Endothelial cell of umbilical vein (primary cell): ENCODE measurements around the gene C10orf53. TPM values are rescaled to one million over a fixed set of nuclear protein-coding genes. Genes with fewer than 3 reads are reported as not detected.

Experiments used
- BruUV-seq: library from RNA; stranded (reverse); fragments of 400-500 nt; replicated peaks from 2 replicates; lab custom pipeline; 2021; lab: Mats Ljungman, UMichigan
- CTCF ChIA-PET: fragments of 300-600, 350-600 bp; sonication (Branson Sonifier 250); formaldehyde crosslinking; loops from one replicate; lab custom pipeline; 2021; ENCODE audit warnings: antibody characterized with exemption, inconsistent platforms; lab: Charles Lee
- POLR2A ChIA-PET: fragments of 300-600, 350-600 bp; sonication (Branson Sonifier 250); formaldehyde crosslinking; loops from one replicate; lab custom pipeline; 2021; ENCODE audit warnings: antibody characterized with exemption, inconsistent platforms; lab: Charles Lee
- DNase-seq: peaks from one replicate; pipeline ENCODE4 v3.0.0-alpha.2; 2011; ENCODE audit warnings: low read depth, low spot score
- FAIRE-seq: peaks from 2 replicates; lab custom pipeline; 2011; peaks lifted over from hg19 to GRCh38; lab: Jason Lieb, UNC
- H2AFZ ChIP-seq: 2 replicates; pipeline ENCODE4 v1.6.0; 2012; ENCODE audit warnings: low read depth, low read length, control low read depth, inconsistent platforms
- H3K27ac ChIP-seq: 2 replicates; pipeline ENCODE4 v1.5.1; 2011; ENCODE audit warnings: low read depth, mild to moderate bottlenecking, control low read depth, low read length, moderate library complexity; ENCODE audit not compliant: insufficient read depth
- H3K27me3 ChIP-seq, 2 experiments: 2 replicates each; pipeline versions ENCODE4 v1.6.0 to v1.6.1; 2011; ENCODE audit warnings: low read length in 2 of 2, mixed read lengths in 1 of 2; ENCODE audit not compliant: control insufficient read depth in 2 of 2, insufficient read depth in 2 of 2
- H3K36me3 ChIP-seq, 2 experiments: 2 replicates in 1 of 2; 3 replicates in 1 of 2; pipeline ENCODE4 v1.5.1; 2011; ENCODE audit warnings: low read length in 2 of 2, mild to moderate bottlenecking in 1 of 2, moderate library complexity in 1 of 2; ENCODE audit not compliant: control insufficient read depth in 2 of 2, insufficient read depth in 2 of 2; ENCODE audit errors: extremely low read depth in 1 of 2
- H3K4me1 ChIP-seq: 3 replicates; pipeline ENCODE4 v1.5.1; 2011; ENCODE audit warnings: mild to moderate bottlenecking, low read length; ENCODE audit not compliant: control insufficient read depth, insufficient read depth; ENCODE audit errors: extremely low read depth
- H3K4me2 ChIP-seq: 2 replicates; pipeline ENCODE4 v1.6.1; 2011; ENCODE audit warnings: low read length, control low read depth, mixed read lengths; ENCODE audit not compliant: insufficient read depth
- H3K4me3 ChIP-seq, 3 experiments: fragments of 200-600 bp in 1 of 3; sonication (generic), shearing (Covaris generic) in 1 of 3; replicated peaks in 1 of 3; 2 replicates each; pipeline ENCODE4 v1.5.1; 2011 to 2016; ENCODE audit warnings: control low read depth in 3 of 3, low read length in 3 of 3, mild to moderate bottlenecking in 2 of 3, inconsistent platforms in 1 of 3, low read depth in 1 of 3, moderate library complexity in 1 of 3; ENCODE audit not compliant: insufficient read depth in 1 of 3
- H3K79me2 ChIP-seq: 2 replicates; pipeline ENCODE4 v1.6.0; 2012; ENCODE audit warnings: low read length, inconsistent platforms; ENCODE audit not compliant: control insufficient read depth, insufficient read depth
- H3K9ac ChIP-seq: replicated peaks from 2 replicates; pipeline ENCODE3; 2011; ENCODE audit warnings: low read length, control low read depth; ENCODE audit not compliant: insufficient read depth; ENCODE audit errors: extremely low read depth
- H3K9me1 ChIP-seq: replicated peaks from 3 replicates; pipeline ENCODE4 v1.6.0; 2011; ENCODE audit warnings: mild to moderate bottlenecking, low read length; ENCODE audit not compliant: control insufficient read depth, insufficient read depth; ENCODE audit errors: extremely low read depth
- H3K9me3 ChIP-seq: replicated peaks from 2 replicates; pipeline ENCODE4 v1.5.1; 2012; ENCODE audit warnings: low read length, inconsistent platforms; ENCODE audit not compliant: control insufficient read depth, insufficient read depth
- H4K20me1 ChIP-seq: replicated peaks from 2 replicates; pipeline ENCODE3; 2011; ENCODE audit warnings: mild to moderate bottlenecking, low read length; ENCODE audit not compliant: control insufficient read depth, insufficient read depth; ENCODE audit errors: extremely low read depth
- CTCF ChIP-seq, 2 donors: IDR thresholded peaks; 1 replicate in 1 of 2; 2 replicates in 1 of 2; pipeline ENCODE4 v1.5.1; 2011; ENCODE audit warnings: low read length in 2 of 2, mild to moderate bottlenecking in 2 of 2, moderate library complexity in 2 of 2, control low read depth in 1 of 2, inconsistent platforms in 1 of 2, low read depth in 1 of 2; ENCODE audit not compliant: insufficient read depth in 1 of 2; ENCODE audit errors: extremely low read depth in 1 of 2
- EZH2 ChIP-seq: IDR thresholded peaks from 2 replicates; pipeline ENCODE4 v1.6.1; 2012; ENCODE audit warnings: borderline replicate concordance, low read depth, mild to moderate bottlenecking, moderate library complexity, low read length, inconsistent platforms; ENCODE audit not compliant: severe bottlenecking
- FOS ChIP-seq: IDR thresholded peaks from 2 replicates; pipeline ENCODE4 v1.6.1; 2011; ENCODE audit warnings: mild to moderate bottlenecking, low read length, moderate library complexity, borderline replicate concordance; ENCODE audit not compliant: insufficient read depth
- GATA2 ChIP-seq: IDR thresholded peaks from 2 replicates; pipeline ENCODE4 v1.7.0; 2011; ENCODE audit warnings: low read depth, mild to moderate bottlenecking, moderate library complexity, mixed read lengths, low read length; ENCODE audit not compliant: insufficient read length, insufficient read depth
- JUN ChIP-seq: IDR thresholded peaks from 2 replicates; pipeline ENCODE4 v1.6.1; 2011; ENCODE audit warnings: borderline replicate concordance, low read depth; ENCODE audit not compliant: insufficient read length, insufficient read depth
- MAX ChIP-seq: IDR thresholded peaks from 2 replicates; pipeline ENCODE4 v1.6.1; 2011; ENCODE audit not compliant: insufficient read depth, insufficient read length
- MYC ChIP-seq: IDR thresholded peaks from one replicate; pipeline ENCODE4 v1.6.1; 2011; ENCODE audit warnings: mild to moderate bottlenecking, low read depth, low read length
- POLR2A ChIP-seq: IDR thresholded peaks from 2 replicates; pipeline ENCODE4 v1.6.1; 2012; ENCODE audit warnings: low read depth, mild to moderate bottlenecking, control low read depth, low read length
- POLR2AphosphoS5 ChIP-seq: IDR thresholded peaks from 2 replicates; pipeline ENCODE4 v1.6.1; 2012; ENCODE audit warnings: low read depth, mild to moderate bottlenecking, control low read depth, low read length, moderate library complexity; ENCODE audit not compliant: insufficient read depth
- dilution Hi-C: fragments of 300-500 bp; cut with MboI; formaldehyde crosslinking; loops from one replicate; pipeline ENCODE4 v1.15.0; 2019; ENCODE audit warnings: low sequenced_read_pairs; ENCODE audit not compliant: extremely low pct_ligation_motif_present
- intact Hi-C: fragments of 100-400 bp; cut with micrococcal nuclease; formaldehyde crosslinking; loops from one replicate; pipeline ENCODE4 v1.10.0; 2022
- polyA plus RNA-seq, 4 experiments: library from polyadenylated mRNA; depleted of rRNA in 3 of 4; stranded (reverse) in 3 of 4; unstranded in 1 of 4; fragments of >200 nt; gene quantifications; 2 replicates each; pipeline versions ENCODE4 v1.2.1 to v1.2.3, GENCODE V29; 2011 to 2012; ENCODE audit warnings: missing spikeins in 1 of 4
- total RNA-seq: library from RNA; stranded (reverse); gene quantifications from 2 replicates; pipeline ENCODE4 v1.2.3, GENCODE V29; 2021

C10orf53 gene
- total and polyA plus RNA-seq, 2 donors (not counting 3 experiments of a cell fraction or from before 2014, with no cell fraction given): not detected

- H3K36me3 ChIP-seq: no peaks in the 10 kb centered on the region
- no peak overlapping the region for H3K4me3 ChIP-seq
- BruUV-seq: no TSS peak
- H3K27ac ChIP-seq: no peak overlapping the region
- peaks cover 0 to 2% of the 10 kb centered on the region in 2 experiments for H3K27me3 ChIP-seq
- dilution Hi-C loops: no loop called here
- POLR2A ChIA-PET: no interaction called here
- no peak overlapping the region for H3K9ac ChIP-seq
- H2AFZ ChIP-seq: no peak overlapping the region
- no peak overlapping the region for H3K4me2 ChIP-seq
- intact Hi-C loops: no loop called here
- no peaks in the 10 kb centered on the region for H3K9me1 ChIP-seq
- CTCF ChIA-PET: no interaction called here
- H3K79me2 ChIP-seq: no peaks in the 10 kb centered on the region
- H4K20me1 ChIP-seq: no peaks in the 10 kb centered on the region
- H3K9me3 ChIP-seq: no peaks in the 10 kb centered on the region
- TF ChIP-seq EZH2 (no peak), FOS (no peak), POLR2AphosphoS5 (no peak), GATA2 (no peak), JUN (no peak), MYC (no peak)
- DNase-seq (no peak), FAIRE-seq (no peak)
- no peaks in the 10 kb centered on the region for H3K4me1 ChIP-seq
These were observed 31.9 kb upstream of the C10orf53 start for GRCh38 chr10:49647554-49647953.

GRCh38 chr10:49647985-49648795 is 31.3 kb upstream of the C10orf53 start:
- H3K4me2 ChIP-seq: no peak overlapping the region
- FAIRE-seq (no peak), DNase-seq (no peak)
- TF ChIP-seq JUN: no peak
- no peak for TF ChIP-seq GATA2
- TF ChIP-seq MAX: no peak
- TF ChIP-seq FOS: no peak
- TF ChIP-seq POLR2AphosphoS5: no peak
- TF ChIP-seq POLR2A: no peak
- no peak for TF ChIP-seq CTCF (IDR thresholded peaks at IDR 0.05; ENCODE audit: extremely low read depth in 1 of 2, insufficient read depth in 1 of 2, low read depth in 1 of 2, low read length in 2 of 2)
- no peaks in the 10 kb centered on the region for H3K36me3 ChIP-seq
- H3K4me1 ChIP-seq: no peaks in the 10 kb centered on the region
- ChIA-PET POLR2A (no interaction called here), CTCF (no interaction called here)
- no peaks in the 10 kb centered on the region for H4K20me1 ChIP-seq
- no peak overlapping the region for H3K9ac ChIP-seq
- intact Hi-C loops (no loop called here), dilution Hi-C loops (no loop called here)
- H3K27ac ChIP-seq: no peak overlapping the region
- no peak overlapping the region for H3K4me3 ChIP-seq
- no peak overlapping the region for H2AFZ ChIP-seq
- no peaks in the 10 kb centered on the region for H3K9me1 ChIP-seq
- H3K9me3 ChIP-seq: no peaks in the 10 kb centered on the region
- BruUV-seq: no TSS peak
- H3K27me3 ChIP-seq: peaks cover 0 to 2% of the 10 kb centered on the region in 2 experiments
- no peaks in the 10 kb centered on the region for H3K79me2 ChIP-seq
